ENCODE data around the gene KBTBD12.

KBTBD12 gene

GRCh38 chr3:128014548-128014947 is 99.5 kb downstream of the KBTBD12 start:
- no peak for DNase-seq (ENCODE audit: low read depth)

DNA sequence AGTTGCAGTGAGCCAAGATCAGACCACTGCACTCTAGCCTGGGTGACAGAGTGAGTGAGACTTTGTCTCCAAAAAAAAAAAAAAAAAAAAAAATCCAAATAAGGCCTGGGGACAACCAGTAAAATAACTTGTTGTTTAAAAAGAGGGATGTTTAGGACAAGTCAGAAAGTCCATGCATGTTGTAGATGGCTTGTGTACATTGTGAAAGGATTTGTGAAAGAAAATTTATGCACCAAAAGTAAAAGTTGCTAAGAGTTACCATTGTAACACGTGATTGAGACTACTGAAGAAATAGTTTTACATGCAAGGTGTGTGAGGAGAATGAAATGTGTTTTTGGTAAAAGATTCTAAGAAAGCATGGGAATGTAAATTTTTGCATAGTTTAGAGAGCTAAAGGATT is 101.5 kb downstream of the KBTBD12 start:
- DNase-seq (ENCODE audit: low read depth) = no peak

DNA sequence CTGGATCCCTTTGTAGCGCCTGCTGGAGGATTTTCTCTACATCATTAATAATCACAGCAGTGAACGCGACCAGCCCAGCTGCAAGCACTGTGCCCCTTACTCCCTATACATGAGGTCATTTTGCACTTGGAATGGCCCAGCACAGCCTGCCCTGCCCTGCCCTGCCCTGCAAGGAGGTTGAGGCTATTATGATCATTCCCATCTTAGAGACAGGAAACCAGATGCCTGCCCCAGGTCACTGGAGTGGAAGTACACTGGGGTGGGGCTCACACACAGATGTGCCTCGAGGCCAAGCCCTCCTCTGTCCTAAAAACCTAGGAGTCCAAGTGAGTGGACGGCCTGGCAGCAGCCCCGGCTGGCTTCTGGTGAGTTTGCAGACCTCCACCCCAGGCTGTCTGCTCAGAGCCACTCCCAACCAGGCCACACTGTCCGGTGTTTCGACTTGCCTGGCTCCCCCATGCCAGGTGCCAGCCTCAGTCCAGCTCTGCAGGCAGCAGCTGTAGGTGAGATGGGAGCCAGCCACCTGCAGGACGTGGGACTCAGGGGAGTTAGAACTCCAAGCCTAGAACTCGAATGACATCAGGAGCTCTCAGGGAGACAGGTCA is 106.8 kb downstream of the KBTBD12 start:
- no peak for DNase-seq (ENCODE audit: low read depth)

GRCh38 chr3:128033102-128033501 is 118.1 kb downstream of the KBTBD12 start:
- DNase-seq (ENCODE audit: low read depth) = no peak

DNA sequence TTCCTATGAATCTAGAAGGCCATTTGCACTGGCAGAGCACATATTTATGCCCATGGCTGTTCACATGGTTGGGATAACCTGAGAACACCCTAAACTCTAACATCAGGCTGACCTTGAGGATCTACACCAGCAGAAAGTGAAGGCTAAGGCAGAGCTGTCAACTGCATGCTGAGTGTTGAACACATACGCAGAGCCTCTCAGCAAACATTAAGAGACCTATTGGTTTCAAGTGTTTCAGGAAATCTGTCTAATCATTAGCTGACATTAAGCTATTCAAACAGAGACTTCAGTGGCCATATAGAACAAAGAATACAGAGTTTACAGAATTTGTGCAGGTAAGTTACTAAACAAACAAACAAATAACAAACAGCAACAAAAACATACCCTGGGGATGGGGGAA is 121.1 kb downstream of the KBTBD12 start:
- no peak for DNase-seq (ENCODE audit: low read depth)

All from HS-27A (cell line).